ENCODE results near the gene STX1B.

- TF ChIP-seq TCF7L2 (IDR thresholded peaks at IDR 0.05; ENCODE audit: low read depth, low read length) (no peak), CTCF (IDR thresholded peaks at IDR 0.05) (no peak), POLR2AphosphoS5 (IDR thresholded peaks at IDR 0.05; ENCODE audit: low read depth, low read length) (no peak), SIN3A (IDR thresholded peaks at IDR 0.05; ENCODE audit: borderline replicate concordance, insufficient read depth, low read depth, low read length) (no peak)
These were observed 2.3 kb downstream of the STX1B start for GRCh38 chr16:31008149-31008548.

Data from Panc1 (cell line).